HG03097 (cell line): ENCODE measurements around the gene DIRAS1.
"Not testable (repeated sequence)": the region's sequence is repeated elsewhere in the genome, so short reads cannot be mapped to it uniquely, and the experiment has no call there.

Experiments
- ATAC-seq: cut with Tn5 transposase; IDR thresholded peaks from one replicate; pipeline ENCODE4 v1.9.1; 2021; ENCODE audit not compliant: unreplicated experiment, low FRiP score

The DIRAS1 gene

DNA sequence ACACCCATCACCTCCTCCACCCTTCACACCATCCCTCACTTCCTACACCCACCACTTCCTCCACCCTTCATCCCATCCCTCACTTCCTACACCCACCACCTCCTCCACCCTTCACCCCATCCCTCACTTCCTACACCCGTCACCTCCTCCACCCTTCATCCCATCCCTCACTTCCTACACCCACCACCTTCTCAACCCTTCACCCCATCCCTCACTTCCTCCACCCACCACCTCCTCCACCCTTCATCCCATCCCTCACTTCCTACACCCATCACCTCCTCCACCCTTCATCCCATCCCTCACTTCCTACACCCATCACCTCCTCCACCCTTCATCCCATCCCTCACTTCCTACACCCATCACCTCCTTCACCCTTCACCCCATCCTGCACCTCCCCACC is 7.1 kb downstream of the DIRAS1 start:
- not testable (repeated sequence) for ATAC-seq

DNA sequence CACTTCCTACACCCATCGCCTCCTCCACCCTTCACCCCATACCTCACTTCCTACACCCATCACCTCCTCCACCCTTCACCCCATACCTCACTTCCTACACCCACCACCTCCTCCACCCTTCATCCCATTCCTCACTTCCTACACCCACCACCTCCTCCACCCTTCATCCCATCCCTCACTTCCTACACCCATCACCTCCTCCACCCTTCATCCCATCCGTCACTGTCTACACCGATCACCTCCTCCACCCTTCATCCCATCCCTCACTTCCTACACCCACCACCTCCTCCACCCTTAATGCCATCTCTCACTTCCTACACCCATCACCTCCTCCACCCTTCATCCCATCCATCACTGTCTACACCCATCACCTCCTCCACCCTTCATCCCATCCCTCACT is 8.0 kb downstream of the DIRAS1 start:
- ATAC-seq, result not testable (repeated sequence)

DNA sequence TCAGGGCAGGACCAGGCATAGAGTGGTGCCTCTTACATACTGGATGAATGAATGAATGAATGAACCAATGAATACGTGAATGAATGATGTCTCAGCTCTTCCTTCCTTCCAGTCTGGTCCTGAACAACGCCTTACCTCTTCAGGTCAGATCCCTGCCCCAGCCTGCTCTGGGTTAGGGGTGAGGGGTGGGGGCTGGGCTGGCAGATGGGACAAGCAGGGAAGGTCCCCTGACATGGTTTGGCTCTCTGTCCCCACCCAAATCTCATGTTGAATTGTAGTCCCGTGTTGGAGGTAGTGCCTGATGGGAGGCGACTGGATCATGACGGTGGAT is 9.3 kb downstream of the DIRAS1 start:
- no peak for ATAC-seq

DNA sequence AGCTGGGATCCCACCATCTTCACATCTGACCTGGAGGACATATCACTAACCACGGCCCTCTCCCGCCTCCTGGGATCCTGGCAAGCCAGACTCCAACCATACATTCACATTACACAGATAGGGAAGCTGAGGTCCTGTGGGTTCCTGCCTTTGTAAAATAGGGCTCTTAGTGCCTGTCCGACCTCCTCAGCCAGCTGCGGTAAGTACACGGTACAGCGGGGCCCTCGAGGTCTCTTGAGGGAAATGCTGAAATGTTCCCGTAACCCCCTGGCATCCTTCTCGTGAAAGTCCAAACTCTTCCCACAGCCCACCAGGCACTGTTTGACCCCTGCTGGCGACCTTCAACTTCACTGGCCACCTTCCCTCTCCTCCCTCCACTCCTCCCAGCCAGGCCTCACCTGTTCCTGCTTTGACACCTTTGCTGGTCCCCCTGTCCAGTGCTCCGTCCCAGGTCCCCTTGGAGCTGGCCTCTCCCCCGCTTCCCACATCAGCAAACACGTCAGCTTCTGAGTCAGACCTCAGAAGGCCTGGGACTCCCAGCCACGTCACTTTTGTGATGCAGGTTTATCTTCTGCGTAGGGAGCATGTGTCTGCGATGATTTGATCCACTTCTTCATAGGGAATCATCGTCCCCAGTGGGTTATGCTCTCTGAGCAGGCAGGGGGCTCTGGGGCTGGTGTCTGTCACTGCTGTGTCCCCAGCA is 9.8 kb downstream of the DIRAS1 start:
- ATAC-seq, result peak; percentile 30

DNA sequence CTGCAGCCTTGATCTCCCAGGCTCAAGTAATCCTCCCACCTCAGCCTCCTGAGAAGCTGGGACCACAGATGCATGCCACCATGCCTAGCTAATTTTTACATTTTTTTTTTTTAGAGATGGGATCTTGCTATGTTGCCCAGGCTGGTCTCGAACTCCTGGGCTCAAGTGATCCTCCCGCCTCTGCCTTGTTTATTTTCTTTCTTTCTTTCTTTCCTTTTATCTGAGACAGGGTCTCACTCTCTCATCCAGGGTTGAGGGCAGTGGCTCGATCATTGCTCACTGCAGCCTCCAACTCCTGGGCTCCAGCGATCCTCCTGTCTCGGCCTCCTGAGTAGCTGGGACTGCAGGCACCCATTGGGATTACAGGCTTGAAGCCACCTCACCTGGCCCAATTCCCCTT is 14.9 kb downstream of the DIRAS1 start:
- no peak for ATAC-seq

DNA sequence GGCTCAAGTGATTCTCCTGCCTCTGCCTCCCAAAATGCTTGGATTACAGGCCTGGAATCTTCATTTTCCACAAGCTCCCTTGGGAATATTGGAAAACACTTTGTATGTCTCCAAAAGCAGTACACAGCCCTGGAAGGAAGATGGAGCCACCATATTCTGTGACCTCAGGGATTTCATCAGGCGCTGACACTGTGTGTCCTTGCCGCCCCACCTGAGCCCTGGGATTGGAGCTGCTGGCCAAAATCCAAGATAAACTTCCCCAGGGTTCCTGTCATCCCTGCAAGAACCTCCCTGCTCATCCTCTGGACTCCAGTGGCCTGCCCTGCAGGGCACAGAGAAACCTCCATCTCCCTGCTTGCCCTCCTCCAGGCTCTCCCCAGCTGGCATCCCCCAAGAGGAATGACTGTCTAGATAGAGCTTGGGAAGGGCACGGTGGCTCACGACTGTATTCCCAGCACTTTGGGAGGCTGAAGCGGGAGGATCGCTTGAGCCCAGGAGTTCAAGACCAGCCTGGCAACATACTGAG is 17.4 kb downstream of the DIRAS1 start:
- no peak for ATAC-seq

DNA sequence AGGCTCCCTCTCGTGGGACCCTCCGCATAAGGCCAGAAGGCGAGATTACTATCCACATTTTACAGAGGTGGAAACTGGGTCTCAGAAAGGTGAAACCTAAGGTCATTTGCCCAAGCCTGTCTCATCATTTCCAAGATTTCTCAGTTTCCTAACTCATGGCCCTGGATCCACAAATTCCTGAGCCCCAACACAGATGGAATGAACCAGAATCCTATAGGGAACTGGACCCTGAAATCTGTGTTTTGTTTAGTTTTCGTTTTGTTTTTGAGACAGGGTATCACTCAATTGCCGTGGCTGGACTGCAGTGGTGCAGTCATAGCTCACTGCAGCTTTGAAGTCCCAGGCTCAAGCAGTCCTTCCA is 18.1 kb downstream of the DIRAS1 start:
- no peak for ATAC-seq

DNA sequence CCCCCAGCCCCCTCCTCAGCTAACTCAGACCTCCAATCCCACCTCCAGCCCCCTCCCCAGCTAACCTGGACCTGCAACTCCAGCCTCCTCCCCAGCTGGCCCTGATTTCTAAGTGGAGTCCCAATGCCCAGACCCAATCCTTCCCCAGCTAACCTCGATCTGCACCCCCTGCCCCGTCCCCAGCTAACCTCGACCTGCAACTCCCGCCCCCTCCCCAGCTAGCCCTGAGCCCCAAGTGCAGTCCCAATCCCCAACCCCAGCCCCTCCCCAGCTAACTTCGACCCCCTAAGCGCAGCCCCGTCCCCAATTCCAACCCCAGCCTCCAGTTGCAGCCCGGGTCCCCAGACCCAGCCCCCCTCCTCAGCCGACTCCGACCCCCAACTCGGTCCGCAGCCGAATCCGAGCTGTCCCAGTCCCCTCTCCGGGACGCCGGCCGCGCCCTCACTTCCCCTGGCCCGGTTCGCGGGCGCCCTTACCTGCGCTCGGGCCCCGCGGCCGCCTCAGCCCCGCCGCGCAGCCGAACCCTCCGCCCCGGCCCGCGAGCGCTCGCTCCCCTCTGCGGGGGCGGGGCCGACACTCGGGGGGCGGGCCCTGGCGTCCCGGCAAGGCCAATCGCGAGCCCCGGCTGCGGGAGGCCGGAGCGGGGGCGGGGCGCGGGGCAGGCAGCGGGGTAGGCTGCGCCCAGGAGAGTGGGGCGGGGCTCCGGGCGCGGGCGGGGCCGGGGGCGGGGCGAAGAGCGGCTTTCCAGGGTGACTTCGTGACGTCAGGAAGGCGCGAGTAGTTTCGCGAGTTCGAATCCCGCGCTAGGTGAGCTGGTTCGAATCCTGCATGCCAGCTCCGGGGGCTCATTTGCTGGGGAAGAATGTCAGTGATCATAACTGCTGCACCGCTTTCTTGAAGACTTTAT is 18.7 kb downstream of the DIRAS1 start, which contains the start of gene GNG7:
Gene GNG7, minus strand, starts transcription at position 525 of the 907 bp plus-strand sequence. CDS start 182,006 bp downstream, outside the sequence.
- peak; percentile 73 for ATAC-seq

DNA sequence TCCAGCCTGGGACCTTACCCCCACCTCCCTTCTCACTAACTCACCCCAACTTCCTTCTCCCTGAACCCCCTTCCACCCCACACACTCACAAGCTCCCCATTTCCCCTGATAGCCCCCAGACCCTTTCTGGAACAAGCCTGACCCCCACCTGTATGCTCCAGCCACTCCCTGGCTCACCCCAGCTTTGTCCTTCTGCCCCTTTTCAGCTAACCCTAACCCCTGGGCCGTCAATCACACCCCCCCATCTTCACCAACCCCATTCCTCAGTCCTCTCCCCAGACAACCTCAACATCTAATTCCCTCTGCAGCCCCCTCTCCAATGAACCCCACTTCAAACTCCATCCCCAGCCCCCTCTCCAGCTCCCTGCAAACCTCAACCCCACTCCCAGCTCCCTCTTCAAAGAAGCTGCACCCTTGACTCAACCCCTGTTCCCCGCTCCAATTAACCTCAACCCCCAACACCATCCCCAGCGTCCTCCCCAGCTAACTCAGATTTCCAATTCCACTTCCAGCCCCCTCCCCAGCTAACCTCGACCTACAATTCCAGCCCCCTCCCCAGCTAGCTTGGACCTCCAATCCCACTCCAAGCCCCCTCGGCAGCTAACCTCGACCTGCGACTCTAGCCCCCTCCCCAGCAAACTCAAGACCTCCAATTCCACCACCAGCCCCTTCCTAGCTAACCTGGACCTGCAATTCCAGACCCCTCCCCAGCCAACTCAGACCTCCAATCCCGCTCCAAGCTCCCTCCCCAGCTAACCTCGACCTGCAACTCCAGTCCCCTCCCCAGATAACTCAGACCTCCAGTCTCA is 19.6 kb downstream of the DIRAS1 start:
- no peak for ATAC-seq

DNA sequence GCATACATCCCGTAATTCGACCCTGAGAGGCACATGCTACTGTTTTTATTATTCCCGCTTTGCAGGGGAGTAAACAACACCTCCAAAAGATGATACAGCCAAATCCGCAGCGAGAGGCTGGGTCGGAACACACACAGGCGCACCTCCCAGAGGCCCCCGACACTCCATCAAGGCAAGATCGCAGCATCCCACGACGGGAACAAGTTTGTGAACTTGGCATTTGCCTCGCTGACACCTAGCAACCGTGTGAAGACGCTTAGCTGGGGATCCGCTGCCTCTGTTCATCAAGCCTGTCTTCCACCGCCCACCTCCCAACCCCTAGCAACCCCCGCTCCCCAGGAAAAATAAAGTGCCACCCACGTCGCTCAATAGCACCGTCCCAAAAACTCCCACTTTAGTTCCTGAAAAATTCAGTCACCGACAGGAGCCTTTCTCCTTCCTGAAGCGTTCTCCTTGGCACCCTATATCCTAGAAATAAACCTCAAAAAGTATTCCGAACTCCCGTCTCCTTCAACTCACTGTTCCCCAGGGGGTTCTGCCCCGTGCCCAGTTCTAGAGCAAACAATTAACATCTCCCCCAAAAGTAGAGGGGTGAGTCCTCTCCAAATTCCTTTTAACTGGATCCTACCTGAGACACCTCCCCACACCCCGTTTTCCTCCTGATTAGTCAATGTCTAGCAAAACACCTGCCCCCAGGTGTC is 20.4 kb downstream of the DIRAS1 start:
- no peak for ATAC-seq

DNA sequence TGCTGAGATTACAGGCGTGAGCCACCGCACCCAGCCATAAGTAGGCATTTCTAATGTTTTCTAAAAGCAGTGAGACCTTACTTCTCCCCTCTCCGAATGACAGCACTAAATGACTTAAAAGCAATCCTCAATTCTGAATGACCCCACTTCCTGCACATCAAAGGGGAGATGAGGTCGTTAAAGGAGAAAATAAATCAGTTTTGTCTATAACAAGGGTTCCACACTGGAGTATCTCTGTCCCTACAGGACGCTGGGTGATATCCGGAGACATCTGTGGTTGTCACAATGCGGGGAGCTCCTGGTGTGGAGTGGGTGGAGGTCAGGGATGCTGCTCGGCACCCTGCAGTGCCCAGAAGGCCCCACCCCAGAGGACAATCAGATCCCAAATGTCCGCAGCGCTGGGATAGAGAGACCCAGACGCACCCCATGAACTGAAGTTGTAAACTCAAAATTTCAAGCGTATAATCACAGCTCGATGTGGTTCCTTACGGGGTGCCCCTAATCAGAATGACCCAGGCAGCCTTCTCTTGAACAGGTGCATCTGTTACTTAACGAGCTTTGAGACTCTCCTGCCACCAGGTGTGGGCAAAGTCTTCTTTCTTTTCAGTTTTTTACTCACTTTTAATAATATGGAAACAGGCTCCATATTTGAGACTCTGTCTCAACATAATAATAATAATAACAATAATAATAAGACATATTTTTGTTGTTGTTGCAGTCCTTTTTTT is 21.6 kb downstream of the DIRAS1 start:
- no peak for ATAC-seq

DNA sequence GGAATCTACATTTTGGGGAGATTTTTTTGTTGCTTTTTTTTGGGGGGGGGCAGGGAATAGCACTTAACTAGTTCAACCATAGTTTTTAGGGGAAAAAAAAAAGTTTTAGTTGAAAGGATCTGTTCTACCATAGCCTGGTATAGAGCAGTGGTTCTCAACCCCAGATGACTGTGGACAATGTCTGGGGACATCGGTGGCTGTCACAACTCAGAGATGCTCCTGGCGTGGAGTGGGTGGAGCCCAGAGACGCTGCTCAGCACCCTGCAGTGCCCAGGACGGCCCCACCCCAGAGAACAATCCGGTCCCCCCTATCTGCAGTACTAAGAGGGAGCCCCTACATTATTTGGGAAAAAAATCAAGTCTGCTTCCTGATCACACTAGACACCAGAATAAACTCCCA is 27.0 kb downstream of the DIRAS1 start:
- ATAC-seq, result no peak

DNA sequence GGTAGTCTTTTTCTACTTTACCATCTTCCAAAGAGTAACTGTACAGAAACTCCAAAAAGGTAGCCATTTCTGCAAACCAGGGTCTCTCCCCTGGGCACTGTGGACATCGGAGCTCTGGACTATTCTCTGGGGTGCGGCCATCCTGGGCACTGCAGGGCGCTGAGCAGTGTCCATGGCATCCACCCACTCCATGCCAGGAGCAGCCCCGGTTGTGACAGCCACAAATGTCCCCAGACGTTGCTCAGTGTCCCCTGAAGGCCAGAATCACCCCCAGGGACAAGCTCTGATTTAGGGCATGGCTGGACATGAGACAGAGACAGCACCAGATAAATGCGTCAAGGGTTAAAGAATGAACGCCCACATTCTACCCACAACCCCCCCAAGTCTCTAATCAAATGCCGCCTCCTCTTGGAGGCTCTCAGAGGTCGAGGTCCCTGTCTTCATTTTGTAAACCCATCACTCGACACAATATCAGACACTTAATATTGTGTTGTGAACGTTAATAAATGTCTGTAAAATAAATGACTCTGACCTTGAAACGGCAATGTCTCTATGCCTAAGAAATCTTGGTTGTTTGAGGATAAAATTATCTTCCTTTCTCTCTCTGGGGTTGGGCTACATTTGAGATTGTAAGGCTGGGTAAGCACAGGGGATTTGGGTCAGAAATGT is 27.5 kb downstream of the DIRAS1 start:
- ATAC-seq, result no peak

DNA sequence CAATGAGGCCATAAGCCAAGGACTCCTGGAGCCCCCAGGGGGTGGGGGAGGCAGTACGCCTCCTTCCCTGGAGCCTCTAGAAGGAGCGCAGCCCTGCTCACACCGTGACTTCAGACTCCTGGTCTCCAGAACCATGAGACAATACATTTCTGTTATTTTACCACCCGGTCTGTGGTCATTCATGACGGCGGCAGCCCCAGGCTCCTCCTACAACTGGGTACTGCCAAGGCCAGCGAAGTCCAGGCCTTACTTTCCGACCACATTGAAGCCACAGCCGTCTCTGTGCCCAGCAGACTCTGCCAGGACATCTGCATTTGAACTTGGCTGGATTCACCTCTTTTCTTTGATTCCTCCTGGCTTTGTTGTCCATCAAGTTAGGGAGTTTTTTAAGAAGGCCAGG is 29.2 kb downstream of the DIRAS1 start:
- no peak for ATAC-seq

DNA sequence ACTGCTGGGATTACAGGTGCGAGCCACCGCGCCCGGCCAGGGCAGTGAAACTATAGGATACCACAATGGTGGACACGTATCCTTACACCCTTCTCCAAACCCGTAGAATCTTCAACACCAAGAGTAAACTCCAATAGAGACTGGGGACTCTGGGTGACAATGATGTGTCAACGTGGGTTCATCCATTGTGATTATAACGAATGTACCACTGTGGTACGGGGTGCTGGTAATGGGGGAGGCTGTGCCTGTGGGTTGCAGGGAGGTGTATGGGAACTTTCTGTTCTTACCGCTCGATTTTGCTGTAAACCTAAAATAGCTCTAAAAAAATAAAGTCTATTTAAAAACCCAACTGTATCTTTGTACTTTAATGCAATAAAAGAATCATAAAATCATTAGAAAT is 30.3 kb downstream of the DIRAS1 start:
- ATAC-seq, result no peak

DNA sequence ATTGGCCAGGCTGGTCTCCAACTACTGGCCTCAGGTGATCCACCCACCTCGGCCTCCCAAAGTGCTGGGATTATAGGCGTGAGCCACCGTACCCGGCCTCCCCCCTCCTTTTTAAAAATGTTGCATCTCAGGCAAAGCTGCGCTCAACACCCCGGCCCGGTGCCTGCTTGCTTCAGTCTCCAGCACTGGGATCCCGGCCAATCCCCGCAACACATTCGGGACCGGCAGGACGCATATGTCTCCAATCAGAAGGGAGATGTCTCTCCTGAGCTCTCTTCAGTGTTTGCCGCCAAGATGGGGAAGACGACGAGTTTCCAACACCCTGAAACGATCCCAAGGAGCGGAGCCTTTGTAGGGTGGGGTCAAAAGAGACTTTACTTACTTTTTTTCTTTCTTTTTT is 34.8 kb downstream of the DIRAS1 start:
- no peak for ATAC-seq

DNA sequence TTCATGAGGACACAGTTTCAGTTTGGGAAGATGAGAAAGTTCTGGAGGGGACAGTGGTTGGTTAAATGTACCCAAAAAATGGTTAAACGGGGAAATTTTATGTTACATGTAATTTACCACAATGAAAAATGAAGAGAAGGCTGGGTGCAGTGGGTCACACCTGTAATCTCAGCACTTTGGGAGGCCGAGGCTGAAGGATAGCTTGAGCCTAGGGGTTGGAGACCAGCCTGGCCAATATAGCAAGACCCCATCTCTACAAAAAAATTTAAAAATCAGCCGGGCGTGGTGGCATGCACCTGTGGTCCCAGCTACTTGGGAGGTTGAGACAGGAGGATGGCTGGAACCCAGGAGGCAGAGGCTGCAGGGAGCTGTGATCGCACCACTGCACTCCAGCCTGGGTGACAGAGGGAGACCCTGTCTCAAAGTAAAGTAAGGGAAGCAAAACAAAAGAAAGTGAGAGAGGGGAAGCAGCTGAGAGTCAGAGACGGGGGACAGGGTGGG is 35.9 kb downstream of the DIRAS1 start:
- no peak for ATAC-seq

DNA sequence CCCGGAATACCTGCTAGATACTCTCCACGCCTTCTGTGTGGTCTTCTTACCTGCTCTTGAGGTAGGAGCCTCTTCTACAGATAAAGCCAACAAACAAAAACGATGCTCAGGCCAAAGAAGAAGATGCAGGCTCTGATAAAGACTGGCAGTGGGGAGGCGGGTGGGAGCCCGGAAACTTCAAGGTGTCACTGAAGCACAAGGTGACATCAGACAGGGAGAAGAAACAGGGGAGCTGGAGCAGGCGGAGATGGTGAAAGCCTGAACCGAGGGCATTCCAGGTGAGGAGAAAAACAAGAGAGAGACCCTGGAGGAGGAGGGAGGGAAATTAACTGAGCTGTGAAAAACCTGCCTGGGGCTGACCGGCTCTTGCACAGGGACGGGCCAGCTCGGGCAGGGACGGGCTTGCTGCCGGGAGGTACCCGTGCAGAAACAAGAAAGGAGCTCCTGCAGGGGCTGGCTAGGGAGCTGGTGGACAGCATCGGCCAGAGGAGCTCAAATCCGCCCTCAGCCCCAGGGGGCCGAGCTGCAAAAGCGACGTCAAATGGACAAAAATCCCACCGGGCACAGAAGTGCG is 37.7 kb downstream of the DIRAS1 start:
- ATAC-seq, result no peak

DNA sequence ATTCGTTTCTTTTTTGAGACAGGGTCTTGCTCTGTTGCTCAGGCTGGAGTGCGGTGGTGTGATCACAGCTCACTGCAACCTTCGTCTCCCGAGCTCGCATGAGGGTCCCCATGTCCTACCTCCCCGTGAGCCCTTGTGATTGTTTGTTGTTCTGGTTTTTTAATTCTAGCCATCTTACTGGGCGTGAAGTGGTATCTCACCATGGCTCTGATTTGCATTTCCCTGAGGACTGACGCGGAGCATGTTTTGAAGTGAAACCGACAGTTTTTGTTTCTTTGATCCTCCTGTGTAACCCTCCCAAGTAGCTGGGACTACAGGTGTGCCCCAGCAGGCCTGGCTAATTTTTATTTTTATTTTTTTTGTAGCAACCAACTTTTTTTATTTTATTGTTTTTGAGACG is 40.4 kb downstream of the DIRAS1 start:
- ATAC-seq, result no peak
